H1 (cell line): ENCODE results near the gene F10. TPM values are rescaled to one million over a fixed set of nuclear protein-coding genes. Genes with fewer than 3 reads are reported as not detected.

ENCODE experiments used
- BACH1 ChIP-seq: IDR thresholded peaks from 2 replicates; pipeline ENCODE4 v1.6.1; 2012; ENCODE audit warnings: low read length, improper control_type of control experiment
- BRCA1 ChIP-seq: IDR thresholded peaks from 2 replicates; pipeline ENCODE4 v1.6.1; 2012; ENCODE audit warnings: low read depth, low read length, improper control_type of control experiment
- CHD1 ChIP-seq: IDR thresholded peaks from 2 replicates; pipeline ENCODE4 v1.6.1; 2012; ENCODE audit warnings: low read depth, low read length, improper control_type of control experiment
- HDAC6 ChIP-seq: IDR thresholded peaks from one replicate; pipeline ENCODE4 v1.7.1; 2012; ENCODE audit warnings: low read depth, mild to moderate bottlenecking, inconsistent platforms, low read length, moderate library complexity
- JUN ChIP-seq: IDR thresholded peaks from 2 replicates; pipeline ENCODE4 v1.6.1; 2011; ENCODE audit warnings: low read depth, mild to moderate bottlenecking, improper control_type of control experiment, low read length
- JUND ChIP-seq: IDR thresholded peaks from 2 replicates; pipeline ENCODE4 v1.6.1; 2011; ENCODE audit warnings: mild to moderate bottlenecking, improper control_type of control experiment, low read length
- KDM5A ChIP-seq: fragments of 200-600 bp; IDR thresholded peaks from 2 replicates; pipeline ENCODE4 v1.7.1; 2012; ENCODE audit warnings: mild to moderate bottlenecking, low read length, inconsistent platforms, mixed read lengths
- MAFK ChIP-seq: IDR thresholded peaks from 2 replicates; pipeline ENCODE4 v1.6.1; 2012; ENCODE audit warnings: low read depth, mild to moderate bottlenecking, improper control_type of control experiment, low read length
- NRF1 ChIP-seq: IDR thresholded peaks from 2 replicates; pipeline ENCODE4 v1.6.1; 2011; ENCODE audit warnings: mild to moderate bottlenecking, low read depth, low read length, improper control_type of control experiment
- POU5F1 ChIP-seq: IDR thresholded peaks from 2 replicates; pipeline ENCODE4 v1.6.1; 2011; ENCODE audit warnings: low read depth, mild to moderate bottlenecking, low read length, moderate library complexity
- SIN3A ChIP-seq, 2 experiments: IDR thresholded peaks in 1 of 2; conservative IDR thresholded peaks in 1 of 2; 2 replicates each; pipeline ENCODE4 v1.6.1; 2011 to 2012; ENCODE audit warnings: low read length in 2 of 2, improper control_type of control experiment in 1 of 2, low read depth in 1 of 2, mild to moderate bottlenecking in 1 of 2
- YY1 ChIP-seq: IDR thresholded peaks from 2 replicates; pipeline ENCODE4 v1.6.1; 2011; ENCODE audit warnings: low read depth, mild to moderate bottlenecking, low read length
- polyA plus RNA-seq, 7 experiments: library from polyadenylated mRNA; depleted of rRNA in 3 of 7; stranded (reverse) in 5 of 7; unstranded in 2 of 7; fragments of >200 nt in 5 of 7; fragments of 200-250 nt in 2 of 7; gene quantifications; 1 replicate in 5 of 7; 2 replicates in 1 of 7; 4 replicates in 1 of 7; pipeline versions ENCODE4 v1.2.1 to v1.2.3, GENCODE V29; 2011 to 2013; ENCODE audit warnings: missing spikeins in 2 of 7, mixed read lengths in 2 of 7
- total RNA-seq: library from RNA; stranded (reverse); fragmentation: NEBNext Ultra II Directional; extraction: Animal tissue kit (Norgen Biotek cat#: 25700); gene quantifications from 2 replicates; pipeline ENCODE4 v1.2.1, GENCODE V29; 2021
- TF ChIP-seq, protein P1 (sequence below): fragments of 300-600 bp; sonication (generic); IDR thresholded peaks from 2 replicates; pipeline ENCODE4 v1.7.1; 2012; ENCODE audit warnings: low read length, moderate library complexity, mild to moderate bottlenecking, inconsistent platforms; ENCODE audit not compliant: insufficient replicate concordance

Gene F10
- total and polyA plus RNA-seq, 2 of the 8 experiments (the other 6 are each of a cell fraction or from before 2014, with no cell fraction given): 2.0 to 4.2 TPM

GRCh38 chr13:113073942-113074341 is 48.7 kb upstream of the F10 start (continued):
- TF ChIP-seq, protein P1, sequence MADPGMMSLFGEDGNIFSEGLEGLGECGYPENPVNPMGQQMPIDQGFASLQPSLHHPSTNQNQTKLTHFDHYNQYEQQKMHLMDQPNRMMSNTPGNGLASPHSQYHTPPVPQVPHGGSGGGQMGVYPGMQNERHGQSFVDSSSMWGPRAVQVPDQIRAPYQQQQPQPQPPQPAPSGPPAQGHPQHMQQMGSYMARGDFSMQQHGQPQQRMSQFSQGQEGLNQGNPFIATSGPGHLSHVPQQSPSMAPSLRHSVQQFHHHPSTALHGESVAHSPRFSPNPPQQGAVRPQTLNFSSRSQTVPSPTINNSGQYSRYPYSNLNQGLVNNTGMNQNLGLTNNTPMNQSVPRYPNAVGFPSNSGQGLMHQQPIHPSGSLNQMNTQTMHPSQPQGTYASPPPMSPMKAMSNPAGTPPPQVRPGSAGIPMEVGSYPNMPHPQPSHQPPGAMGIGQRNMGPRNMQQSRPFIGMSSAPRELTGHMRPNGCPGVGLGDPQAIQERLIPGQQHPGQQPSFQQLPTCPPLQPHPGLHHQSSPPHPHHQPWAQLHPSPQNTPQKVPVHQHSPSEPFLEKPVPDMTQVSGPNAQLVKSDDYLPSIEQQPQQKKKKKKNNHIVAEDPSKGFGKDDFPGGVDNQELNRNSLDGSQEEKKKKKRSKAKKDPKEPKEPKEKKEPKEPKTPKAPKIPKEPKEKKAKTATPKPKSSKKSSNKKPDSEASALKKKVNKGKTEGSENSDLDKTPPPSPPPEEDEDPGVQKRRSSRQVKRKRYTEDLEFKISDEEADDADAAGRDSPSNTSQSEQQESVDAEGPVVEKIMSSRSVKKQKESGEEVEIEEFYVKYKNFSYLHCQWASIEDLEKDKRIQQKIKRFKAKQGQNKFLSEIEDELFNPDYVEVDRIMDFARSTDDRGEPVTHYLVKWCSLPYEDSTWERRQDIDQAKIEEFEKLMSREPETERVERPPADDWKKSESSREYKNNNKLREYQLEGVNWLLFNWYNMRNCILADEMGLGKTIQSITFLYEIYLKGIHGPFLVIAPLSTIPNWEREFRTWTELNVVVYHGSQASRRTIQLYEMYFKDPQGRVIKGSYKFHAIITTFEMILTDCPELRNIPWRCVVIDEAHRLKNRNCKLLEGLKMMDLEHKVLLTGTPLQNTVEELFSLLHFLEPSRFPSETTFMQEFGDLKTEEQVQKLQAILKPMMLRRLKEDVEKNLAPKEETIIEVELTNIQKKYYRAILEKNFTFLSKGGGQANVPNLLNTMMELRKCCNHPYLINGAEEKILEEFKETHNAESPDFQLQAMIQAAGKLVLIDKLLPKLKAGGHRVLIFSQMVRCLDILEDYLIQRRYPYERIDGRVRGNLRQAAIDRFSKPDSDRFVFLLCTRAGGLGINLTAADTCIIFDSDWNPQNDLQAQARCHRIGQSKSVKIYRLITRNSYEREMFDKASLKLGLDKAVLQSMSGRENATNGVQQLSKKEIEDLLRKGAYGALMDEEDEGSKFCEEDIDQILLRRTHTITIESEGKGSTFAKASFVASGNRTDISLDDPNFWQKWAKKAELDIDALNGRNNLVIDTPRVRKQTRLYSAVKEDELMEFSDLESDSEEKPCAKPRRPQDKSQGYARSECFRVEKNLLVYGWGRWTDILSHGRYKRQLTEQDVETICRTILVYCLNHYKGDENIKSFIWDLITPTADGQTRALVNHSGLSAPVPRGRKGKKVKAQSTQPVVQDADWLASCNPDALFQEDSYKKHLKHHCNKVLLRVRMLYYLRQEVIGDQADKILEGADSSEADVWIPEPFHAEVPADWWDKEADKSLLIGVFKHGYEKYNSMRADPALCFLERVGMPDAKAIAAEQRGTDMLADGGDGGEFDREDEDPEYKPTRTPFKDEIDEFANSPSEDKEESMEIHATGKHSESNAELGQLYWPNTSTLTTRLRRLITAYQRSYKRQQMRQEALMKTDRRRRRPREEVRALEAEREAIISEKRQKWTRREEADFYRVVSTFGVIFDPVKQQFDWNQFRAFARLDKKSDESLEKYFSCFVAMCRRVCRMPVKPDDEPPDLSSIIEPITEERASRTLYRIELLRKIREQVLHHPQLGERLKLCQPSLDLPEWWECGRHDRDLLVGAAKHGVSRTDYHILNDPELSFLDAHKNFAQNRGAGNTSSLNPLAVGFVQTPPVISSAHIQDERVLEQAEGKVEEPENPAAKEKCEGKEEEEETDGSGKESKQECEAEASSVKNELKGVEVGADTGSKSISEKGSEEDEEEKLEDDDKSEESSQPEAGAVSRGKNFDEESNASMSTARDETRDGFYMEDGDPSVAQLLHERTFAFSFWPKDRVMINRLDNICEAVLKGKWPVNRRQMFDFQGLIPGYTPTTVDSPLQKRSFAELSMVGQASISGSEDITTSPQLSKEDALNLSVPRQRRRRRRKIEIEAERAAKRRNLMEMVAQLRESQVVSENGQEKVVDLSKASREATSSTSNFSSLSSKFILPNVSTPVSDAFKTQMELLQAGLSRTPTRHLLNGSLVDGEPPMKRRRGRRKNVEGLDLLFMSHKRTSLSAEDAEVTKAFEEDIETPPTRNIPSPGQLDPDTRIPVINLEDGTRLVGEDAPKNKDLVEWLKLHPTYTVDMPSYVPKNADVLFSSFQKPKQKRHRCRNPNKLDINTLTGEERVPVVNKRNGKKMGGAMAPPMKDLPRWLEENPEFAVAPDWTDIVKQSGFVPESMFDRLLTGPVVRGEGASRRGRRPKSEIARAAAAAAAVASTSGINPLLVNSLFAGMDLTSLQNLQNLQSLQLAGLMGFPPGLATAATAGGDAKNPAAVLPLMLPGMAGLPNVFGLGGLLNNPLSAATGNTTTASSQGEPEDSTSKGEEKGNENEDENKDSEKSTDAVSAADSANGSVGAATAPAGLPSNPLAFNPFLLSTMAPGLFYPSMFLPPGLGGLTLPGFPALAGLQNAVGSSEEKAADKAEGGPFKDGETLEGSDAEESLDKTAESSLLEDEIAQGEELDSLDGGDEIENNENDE: no peak
- TF ChIP-seq YY1: no peak
- TF ChIP-seq SIN3A (conservative IDR thresholded peaks at IDR 0.05 in 1 of 2, IDR thresholded peaks at IDR 0.05 in 1 of 2; ENCODE audit: low read depth in 1 of 2, low read length in 2 of 2): no peak
- TF ChIP-seq CHD1: no peak
- no peak for TF ChIP-seq KDM5A
- no peak for TF ChIP-seq JUND
- no peak for TF ChIP-seq BACH1
- no peak for TF ChIP-seq BRCA1
- no peak for TF ChIP-seq POU5F1
- no peak for TF ChIP-seq HDAC6
- no peak for TF ChIP-seq MAFK
- no peak for TF ChIP-seq JUN
- no peak for TF ChIP-seq NRF1
